GM12878 (cell line): ENCODE measurements around the gene MCTP2.

ENCODE experiments used
- EP300 ChIP-seq, 2 experiments: fragments of 150-350 bp in 1 of 2; IDR thresholded peaks; 2 replicates each; pipeline ENCODE4 v1.6.1; 2011 to 2012; ENCODE audit warnings: low read depth in 2 of 2, low read length in 2 of 2, borderline replicate concordance in 1 of 2, improper control_type of control experiment in 1 of 2, inconsistent platforms in 1 of 2; ENCODE audit not compliant: control insufficient read depth in 1 of 2
- SIN3A ChIP-seq: IDR thresholded peaks from 2 replicates; pipeline ENCODE4 v1.6.1; 2012; ENCODE audit warnings: low read depth, low read length, improper control_type of control experiment

- TF ChIP-seq SIN3A, result no peak
- no peak for TF ChIP-seq EP300 (IDR thresholded peaks at IDR 0.05; ENCODE audit: borderline replicate concordance in 1 of 2, control insufficient read depth in 1 of 2, low read depth in 2 of 2, low read length in 2 of 2)
These were observed 9.1 kb downstream of the MCTP2 start for GRCh38 chr15:94240480-94240879.
